HL-60 (cell line): ENCODE results near the gene ANKRD11.

ENCODE experiments used
- DNase-seq, 2 experiments: peaks; one replicate each; pipeline ENCODE4 v3.0.0-alpha.2; 2010 to 2020; ENCODE audit warnings: low read depth in 1 of 2, low spot score in 1 of 2
- H3K27ac ChIP-seq: fragments of 250-450 bp; sonication (Bioruptor Pico); replicated peaks from 2 replicates; pipeline ENCODE4 v1.5.1; 2020; ENCODE audit warnings: mild to moderate bottlenecking, moderate library complexity
- H3K27me3 ChIP-seq: fragments of 250-450 bp; sonication (Bioruptor Pico); 2 replicates; pipeline ENCODE4 v1.5.1; 2021; ENCODE audit warnings: mild to moderate bottlenecking, moderate library complexity; ENCODE audit not compliant: insufficient read depth, poor library complexity, severe bottlenecking
- H3K4me3 ChIP-seq: replicated peaks from 2 replicates; pipeline ENCODE4 v1.5.1; 2011; ENCODE audit warnings: mild to moderate bottlenecking, control low read depth, low read length; ENCODE audit not compliant: insufficient read depth
- CTCF ChIP-seq: IDR thresholded peaks from one replicate; pipeline ENCODE4 v1.5.1; 2011; ENCODE audit warnings: low read length, control low read depth, inconsistent platforms; ENCODE audit not compliant: insufficient read depth
- GABPA ChIP-seq: IDR thresholded peaks from 2 replicates; pipeline ENCODE4 v1.6.1; 2012; ENCODE audit warnings: low read depth
- POLR2AphosphoS5 ChIP-seq: IDR thresholded peaks from 2 replicates; pipeline ENCODE4 v1.6.1; 2012; ENCODE audit warnings: low read depth
- SPI1 ChIP-seq: IDR thresholded peaks from 2 replicates; pipeline ENCODE4 v1.6.1; 2012; ENCODE audit warnings: low read depth, mild to moderate bottlenecking, borderline replicate concordance
- TF ChIP-seq, protein P1 (sequence below): IDR thresholded peaks from 2 replicates; pipeline ENCODE4 v1.6.1; 2012; ENCODE audit warnings: low read depth; ENCODE audit not compliant: insufficient replicate concordance

The ANKRD11 gene

GRCh38 chr16:89530401-89531381 lies 40.3 kb upstream of the ANKRD11 start:
- H3K27me3 ChIP-seq, result no peaks in the 10 kb centered on the region
- TF ChIP-seq, protein P1, sequence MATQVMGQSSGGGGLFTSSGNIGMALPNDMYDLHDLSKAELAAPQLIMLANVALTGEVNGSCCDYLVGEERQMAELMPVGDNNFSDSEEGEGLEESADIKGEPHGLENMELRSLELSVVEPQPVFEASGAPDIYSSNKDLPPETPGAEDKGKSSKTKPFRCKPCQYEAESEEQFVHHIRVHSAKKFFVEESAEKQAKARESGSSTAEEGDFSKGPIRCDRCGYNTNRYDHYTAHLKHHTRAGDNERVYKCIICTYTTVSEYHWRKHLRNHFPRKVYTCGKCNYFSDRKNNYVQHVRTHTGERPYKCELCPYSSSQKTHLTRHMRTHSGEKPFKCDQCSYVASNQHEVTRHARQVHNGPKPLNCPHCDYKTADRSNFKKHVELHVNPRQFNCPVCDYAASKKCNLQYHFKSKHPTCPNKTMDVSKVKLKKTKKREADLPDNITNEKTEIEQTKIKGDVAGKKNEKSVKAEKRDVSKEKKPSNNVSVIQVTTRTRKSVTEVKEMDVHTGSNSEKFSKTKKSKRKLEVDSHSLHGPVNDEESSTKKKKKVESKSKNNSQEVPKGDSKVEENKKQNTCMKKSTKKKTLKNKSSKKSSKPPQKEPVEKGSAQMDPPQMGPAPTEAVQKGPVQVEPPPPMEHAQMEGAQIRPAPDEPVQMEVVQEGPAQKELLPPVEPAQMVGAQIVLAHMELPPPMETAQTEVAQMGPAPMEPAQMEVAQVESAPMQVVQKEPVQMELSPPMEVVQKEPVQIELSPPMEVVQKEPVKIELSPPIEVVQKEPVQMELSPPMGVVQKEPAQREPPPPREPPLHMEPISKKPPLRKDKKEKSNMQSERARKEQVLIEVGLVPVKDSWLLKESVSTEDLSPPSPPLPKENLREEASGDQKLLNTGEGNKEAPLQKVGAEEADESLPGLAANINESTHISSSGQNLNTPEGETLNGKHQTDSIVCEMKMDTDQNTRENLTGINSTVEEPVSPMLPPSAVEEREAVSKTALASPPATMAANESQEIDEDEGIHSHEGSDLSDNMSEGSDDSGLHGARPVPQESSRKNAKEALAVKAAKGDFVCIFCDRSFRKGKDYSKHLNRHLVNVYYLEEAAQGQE, result no peak
- no peak for TF ChIP-seq GABPA
- TF ChIP-seq SPI1, result no peak
- TF ChIP-seq POLR2AphosphoS5, result no peak
- no peak for TF ChIP-seq CTCF
- no peak overlapping the region for H3K4me3 ChIP-seq
- no peak for DNase-seq
- no peak overlapping the region for H3K27ac ChIP-seq

DNA sequence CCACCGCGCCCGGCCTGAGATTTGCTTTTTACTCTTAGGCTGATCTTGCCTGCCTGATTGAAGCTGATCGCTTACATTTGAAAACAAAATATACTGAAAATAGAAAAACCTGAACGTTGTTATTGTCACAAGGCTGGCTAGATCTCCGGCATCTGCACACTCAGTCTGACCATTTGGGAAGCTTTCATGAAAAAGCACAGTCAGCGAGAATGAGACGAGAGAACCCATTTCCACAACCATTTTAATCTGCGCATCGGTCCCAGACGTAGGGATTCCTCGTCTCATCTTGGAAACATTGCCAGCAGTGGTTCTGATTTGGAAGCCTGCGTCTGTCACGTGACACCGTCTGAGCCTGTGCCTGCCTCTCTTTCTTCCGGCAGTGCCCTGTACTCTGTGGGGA lies 38.7 kb upstream of the ANKRD11 start:
- TF ChIP-seq CTCF, result no peak
- TF ChIP-seq, protein P1, result no peak
- no peak for TF ChIP-seq POLR2AphosphoS5
- Histone ChIP-seq H3K27me3 (no peaks in the 10 kb centered on the region), H3K27ac (no peak overlapping the region), H3K4me3 (no peak overlapping the region)
- no peak for DNase-seq

GRCh38 chr16:89525146-89525913 lies 35.0 kb upstream of the ANKRD11 start:
- DNase-seq, result no peak
- Histone ChIP-seq H3K27ac (no peak overlapping the region), H3K4me3 (no peak overlapping the region), H3K27me3 (no peaks in the 10 kb centered on the region)
- no peak for TF ChIP-seq GABPA
- no peak for TF ChIP-seq CTCF
- no peak for TF ChIP-seq POLR2AphosphoS5
- TF ChIP-seq, protein P1, result no peak
- TF ChIP-seq SPI1, result no peak
